H9 (cell line): ENCODE results near the gene KRTAP10-3. TPM values are rescaled to one million over a fixed set of nuclear protein-coding genes. Genes with fewer than 3 reads are reported as not detected.
A peak's percentile ranks its signal among the peaks of the same experiment; 100 is the strongest.

Experiments used
- DNase-seq: peaks from one replicate; pipeline ENCODE4 v3.0.0-alpha.2; 2017
- H2AFZ ChIP-seq: one replicate; pipeline ENCODE4 v1.6.1; 2013; ENCODE audit warnings: mild to moderate bottlenecking, low read length, control low read depth, moderate library complexity
- H2AK5ac ChIP-seq: 2 replicates; pipeline ENCODE4 v1.6.1; 2013; ENCODE audit warnings: low read length, control low read depth, mixed read lengths; ENCODE audit not compliant: insufficient read length
- H2BK120ac ChIP-seq: one replicate; pipeline ENCODE4 v1.6.1; 2013; ENCODE audit warnings: low read depth, mild to moderate bottlenecking, low read length, control low read depth, inconsistent platforms; ENCODE audit not compliant: poor library complexity, severe bottlenecking
- H2BK12ac ChIP-seq: 2 replicates; pipeline ENCODE4 v1.6.1; 2013; ENCODE audit warnings: low read length, control low read depth, mixed read lengths, low read depth; ENCODE audit not compliant: insufficient read length
- H2BK15ac ChIP-seq: 2 replicates; pipeline ENCODE4 v1.6.1; 2013; ENCODE audit warnings: low read depth, low read length, control low read depth
- H2BK20ac ChIP-seq: one replicate; pipeline ENCODE4 v1.6.1; 2013; ENCODE audit warnings: low read depth, mild to moderate bottlenecking, low read length, control low read depth, inconsistent platforms; ENCODE audit not compliant: poor library complexity, severe bottlenecking
- H2BK5ac ChIP-seq: 2 replicates; pipeline ENCODE4 v1.6.1; 2013; ENCODE audit warnings: low read length, control low read depth, mixed read lengths; ENCODE audit not compliant: insufficient read length
- H3K14ac ChIP-seq: 2 replicates; pipeline ENCODE4 v1.6.1; 2013; ENCODE audit warnings: low read length, control low read depth; ENCODE audit not compliant: insufficient read depth
- H3K18ac ChIP-seq: 2 replicates; pipeline ENCODE4 v1.6.1; 2013; ENCODE audit warnings: low read depth, mild to moderate bottlenecking, mixed read lengths, low read length, control low read depth; ENCODE audit not compliant: insufficient read length
- H3K23ac ChIP-seq: 2 replicates; pipeline ENCODE4 v1.6.1; 2013; ENCODE audit warnings: low read length, control low read depth, mixed read lengths, low read depth; ENCODE audit not compliant: insufficient read length
- H3K23me2 ChIP-seq: 2 replicates; pipeline ENCODE4 v1.6.1; 2013; ENCODE audit warnings: low read depth, mild to moderate bottlenecking, mixed read lengths, low read length, control low read depth; ENCODE audit not compliant: insufficient read length, poor library complexity, severe bottlenecking
- H3K27ac ChIP-seq: 2 replicates; pipeline ENCODE4 v1.5.1; 2013; ENCODE audit warnings: low read length, control low read depth, mixed read lengths, low read depth; ENCODE audit not compliant: insufficient read length
- H3K27me3 ChIP-seq: 2 replicates; pipeline ENCODE4 v1.6.1; 2013; ENCODE audit warnings: low read length, control low read depth, inconsistent platforms; ENCODE audit not compliant: insufficient read depth
- H3K4ac ChIP-seq: 2 replicates; pipeline ENCODE4 v1.6.1; 2013; ENCODE audit warnings: low read depth, mild to moderate bottlenecking, control low read depth, inconsistent platforms, low read length, moderate library complexity
- H3K4me1 ChIP-seq: 2 replicates; pipeline ENCODE4 v1.6.1; 2013; ENCODE audit warnings: low read length, control low read depth, inconsistent platforms; ENCODE audit not compliant: insufficient read depth
- H3K4me2 ChIP-seq: 2 replicates; pipeline ENCODE4 v1.6.1; 2013; ENCODE audit warnings: low read length, control low read depth, mixed read lengths; ENCODE audit not compliant: insufficient read length, insufficient read depth
- H3K56ac ChIP-seq: 2 replicates; pipeline ENCODE4 v1.6.1; 2013; ENCODE audit warnings: low read depth, mild to moderate bottlenecking, mixed read lengths, low read length, control low read depth; ENCODE audit not compliant: insufficient read length
- H3K79me1 ChIP-seq: 2 replicates; pipeline ENCODE4 v1.6.1; 2013; ENCODE audit warnings: low read depth, mild to moderate bottlenecking, moderate library complexity, low read length, control low read depth, inconsistent platforms; ENCODE audit not compliant: insufficient read depth, poor library complexity, severe bottlenecking
- H3K79me2 ChIP-seq: 2 replicates; pipeline ENCODE4 v1.6.1; 2013; ENCODE audit warnings: low read length, control low read depth, inconsistent platforms; ENCODE audit not compliant: insufficient read depth
- H3K9ac ChIP-seq: 2 replicates; pipeline ENCODE4 v1.6.1; 2013; ENCODE audit warnings: low read length, control low read depth, mixed read lengths; ENCODE audit not compliant: insufficient read length; ENCODE audit errors: extremely low read depth
- H3K9me3 ChIP-seq: one replicate; pipeline ENCODE4 v1.6.1; 2013; ENCODE audit warnings: low read depth, low read length, inconsistent platforms; ENCODE audit not compliant: control insufficient read depth
- H3T11ph ChIP-seq: one replicate; pipeline ENCODE4 v1.6.1; 2013; ENCODE audit warnings: mild to moderate bottlenecking, low read length, control low read depth, inconsistent platforms
- H4K20me1 ChIP-seq: one replicate; pipeline ENCODE4 v1.6.1; 2013; ENCODE audit not compliant: control insufficient read depth, insufficient read length, insufficient read depth
- H4K5ac ChIP-seq: 2 replicates; pipeline ENCODE4 v1.6.1; 2013; ENCODE audit warnings: low read depth, mild to moderate bottlenecking, mixed read lengths, low read length, control low read depth; ENCODE audit not compliant: insufficient read length
- H4K8ac ChIP-seq: replicated peaks from 2 replicates; pipeline ENCODE4 v1.6.1; 2013; ENCODE audit warnings: low read length, control low read depth, mixed read lengths, low read depth; ENCODE audit not compliant: insufficient read length
- H4K91ac ChIP-seq: 2 replicates; pipeline ENCODE4 v1.6.1; 2013; ENCODE audit warnings: low read depth, mild to moderate bottlenecking, moderate library complexity, mixed read lengths, low read length, control low read depth; ENCODE audit not compliant: insufficient read length
- H3K27ac Mint-ChIP-seq, 3 experiments: 2 replicates in 2 of 3; 3 replicates in 1 of 3; pipeline ENCODE4 v1.8.0; 2020 to 2021; ENCODE audit warnings: mixed read lengths in 3 of 3, mild to moderate bottlenecking in 1 of 3, moderate library complexity in 1 of 3
- H3K27me3 Mint-ChIP-seq: 2 replicates; pipeline ENCODE4 v1.8.0; 2021; ENCODE audit warnings: low read depth, mild to moderate bottlenecking, moderate library complexity, mixed read lengths
- H3K36me3 Mint-ChIP-seq, 3 experiments: 2 replicates in 2 of 3; 3 replicates in 1 of 3; pipeline ENCODE4 v1.8.0; 2020 to 2021; ENCODE audit warnings: low read depth in 3 of 3, mixed read lengths in 3 of 3; ENCODE audit not compliant: insufficient read depth in 1 of 3
- H3K4me1 Mint-ChIP-seq, 2 experiments: 2 replicates each; pipeline ENCODE4 v1.8.0; 2020; ENCODE audit warnings: mixed read lengths in 2 of 2
- H3K4me3 Mint-ChIP-seq, 2 experiments: 2 replicates in 1 of 2; 3 replicates in 1 of 2; pipeline ENCODE4 v1.8.0; 2020 to 2021; ENCODE audit warnings: mild to moderate bottlenecking in 2 of 2, mixed read lengths in 2 of 2, moderate library complexity in 1 of 2
- H3K9me3 Mint-ChIP-seq, 2 experiments: 2 replicates in 1 of 2; 3 replicates in 1 of 2; pipeline ENCODE4 v1.8.0; 2020; ENCODE audit warnings: mild to moderate bottlenecking in 2 of 2, mixed read lengths in 2 of 2, moderate library complexity in 1 of 2
- WGBS: extraction: QIAGEN DNeasy Blood & Tissue Kit; methylation state at CpG from one replicate; pipeline ENCODE4 v1.1.7; 2013; ENCODE audit warnings: missing lambda C conversion rate, low lambda C conversion rate, mixed read lengths; ENCODE audit not compliant: insufficient read length; ENCODE audit errors: extremely low coverage; 5-methylcytosine and 5-hydroxymethylcytosine counted together
- total RNA-seq: library from RNA; stranded (reverse); gene quantifications from 2 replicates; pipeline ENCODE4 v1.2.1, GENCODE V29; 2021
- TF ChIP-seq, protein P1 (sequence below): fragments of 200-600 bp; sonication (generic); conservative IDR thresholded peaks from 3 replicates; pipeline ENCODE4 v1.8.0; 2021; ENCODE audit warnings: antibody characterized with exemption, mild to moderate bottlenecking

KRTAP10-3 gene
- total RNA-seq, 1 experiment from 2014 or later: not detected

DNA sequence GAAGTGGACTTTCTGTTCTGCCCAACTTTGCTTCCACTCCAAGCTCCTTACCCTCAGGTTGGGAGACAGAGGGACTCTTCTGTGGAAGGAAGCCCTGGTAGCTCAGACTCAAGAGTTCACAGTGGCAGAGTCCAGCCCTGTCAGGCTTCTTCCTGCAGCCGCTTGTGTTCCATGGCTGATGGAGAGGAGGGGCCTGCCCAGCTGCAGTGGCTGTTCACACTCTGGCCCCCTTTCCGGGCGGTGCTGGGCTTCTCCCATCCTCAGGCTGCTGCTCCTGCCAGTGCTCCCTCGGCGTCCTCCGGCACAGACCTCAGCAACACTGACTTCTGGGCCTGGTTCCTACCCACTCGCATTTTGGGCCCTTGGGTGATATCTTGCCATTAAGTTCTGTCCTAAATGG is 22.6 kb downstream of the KRTAP10-3 start:
- Histone ChIP-seq H3T11ph (no peak overlapping the region), H3K18ac (no peak overlapping the region), H3K79me1 (no peaks in the 10 kb centered on the region), H3K27me3 (no peaks in the 10 kb centered on the region), H2AK5ac (no peak overlapping the region), H2BK120ac (no peak overlapping the region), H3K23me2 (no peaks in the 10 kb centered on the region), H2BK12ac (no peak overlapping the region), H3K27ac (no peak overlapping the region), H4K20me1 (no peaks in the 10 kb centered on the region), H4K8ac (no peak overlapping the region), H3K9ac (no peak overlapping the region), H4K91ac (no peak overlapping the region), H3K79me2 (no peaks in the 10 kb centered on the region), H3K4ac (no peak overlapping the region), H3K9me3 (no peaks in the 10 kb centered on the region), H3K56ac (no peak overlapping the region), H3K4me2 (no peak overlapping the region), H2BK20ac (no peak overlapping the region), H2AFZ (no peak overlapping the region), H2BK15ac (no peak overlapping the region), H3K4me1 (no peaks in the 10 kb centered on the region; the same call in 1 of the 2 replicates), H4K5ac (no peak overlapping the region), H2BK5ac (no peak overlapping the region), H3K14ac (0 out of 2 replicates have a peak overlapping the region, but pooled peaks have one; percentile 15), H3K23ac (no peak overlapping the region)
- TF ChIP-seq, protein P1, sequence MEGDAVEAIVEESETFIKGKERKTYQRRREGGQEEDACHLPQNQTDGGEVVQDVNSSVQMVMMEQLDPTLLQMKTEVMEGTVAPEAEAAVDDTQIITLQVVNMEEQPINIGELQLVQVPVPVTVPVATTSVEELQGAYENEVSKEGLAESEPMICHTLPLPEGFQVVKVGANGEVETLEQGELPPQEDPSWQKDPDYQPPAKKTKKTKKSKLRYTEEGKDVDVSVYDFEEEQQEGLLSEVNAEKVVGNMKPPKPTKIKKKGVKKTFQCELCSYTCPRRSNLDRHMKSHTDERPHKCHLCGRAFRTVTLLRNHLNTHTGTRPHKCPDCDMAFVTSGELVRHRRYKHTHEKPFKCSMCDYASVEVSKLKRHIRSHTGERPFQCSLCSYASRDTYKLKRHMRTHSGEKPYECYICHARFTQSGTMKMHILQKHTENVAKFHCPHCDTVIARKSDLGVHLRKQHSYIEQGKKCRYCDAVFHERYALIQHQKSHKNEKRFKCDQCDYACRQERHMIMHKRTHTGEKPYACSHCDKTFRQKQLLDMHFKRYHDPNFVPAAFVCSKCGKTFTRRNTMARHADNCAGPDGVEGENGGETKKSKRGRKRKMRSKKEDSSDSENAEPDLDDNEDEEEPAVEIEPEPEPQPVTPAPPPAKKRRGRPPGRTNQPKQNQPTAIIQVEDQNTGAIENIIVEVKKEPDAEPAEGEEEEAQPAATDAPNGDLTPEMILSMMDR: no peak
- Mint-ChIP-seq H3K36me3 (peaks cover 0 to 5% (median 0%) of the 10 kb centered on the region in 3 experiments; a peak in 1 of 7 replicates), H3K4me3 (no peak overlapping the region), H3K9me3 (peaks cover 0 to 5% of the 10 kb centered on the region in 2 experiments; a peak in 2 of 5 replicates), H3K4me1 (peaks cover 2 to 8% of the 10 kb centered on the region in 2 experiments; a peak in 3 of 4 replicates), H3K27me3 (no peaks in the 10 kb centered on the region; the same call in none of the 2 replicates), H3K27ac (no peak overlapping the region)
- peak; percentile 35 for DNase-seq
- WGBS: no CpG with 5 or more reads among the region's 7 CpGs
